ENCODE results near the gene RPL37A. TPM values are rescaled to one million over a fixed set of nuclear protein-coding genes. Genes with fewer than 3 reads are reported as not detected.

RPL37A gene
- total RNA-seq, 2 donors from 2014 or later = 452 to 1,069 TPM

GRCh38 chr2:216539120-216539519 lies 40.5 kb downstream of the RPL37A start:
- no peaks in the 10 kb centered on the region for H3K36me3 ChIP-seq (replicated peaks in 1 of 2; ENCODE audit: insufficient read depth in 1 of 2, low read depth in 2 of 2)
- peaks cover 29% of the 10 kb centered on the region for H3K4me1 ChIP-seq
- no peaks in the 10 kb centered on the region for H3K27me3 ChIP-seq
- DNase-seq = no peak
- ATAC-seq = no peak
- intact Hi-C loops (cut with DNase I) = no loop called here
- no peaks in the 10 kb centered on the region for H3K9me3 ChIP-seq
- no peak overlapping the region for H3K4me3 ChIP-seq
- H3K27ac ChIP-seq = peak overlapping the region; percentile 30 to 77 (median 44)
- WGBS, 2 donors = 93 to 95% methylated on average over 4 of the region's 4 CpGs
- TF ChIP-seq POLR2A (IDR thresholded peaks at IDR 0.05) = no peak
- no peak for TF ChIP-seq CTCF (IDR thresholded peaks at IDR 0.05)

DNA sequence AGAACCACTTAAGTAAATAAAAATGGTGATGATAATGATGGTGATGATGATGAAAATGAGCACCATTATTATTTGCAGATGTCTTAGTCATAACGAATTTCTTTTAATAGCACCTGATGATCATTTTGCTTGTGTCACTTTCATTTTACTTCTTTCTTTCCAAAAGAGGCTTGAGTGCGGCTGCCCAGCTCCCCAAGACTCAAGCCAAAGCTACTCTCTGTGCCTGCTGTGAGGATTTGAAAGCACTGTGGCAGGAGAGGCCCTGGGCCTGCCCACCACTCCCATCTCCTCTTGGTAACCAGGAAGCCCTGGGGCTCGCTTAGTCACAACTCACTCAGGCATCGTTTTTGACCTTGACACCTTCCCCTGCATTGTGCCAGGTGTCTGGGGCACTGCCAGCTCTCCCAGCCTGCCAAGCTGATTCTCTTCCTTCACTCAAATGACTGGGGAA lies 41.2 kb downstream of the RPL37A start:
- intact Hi-C loops (cut with DNase I) = no loop called here
- 13 to 20% methylated on average over 4 of the region's 4 CpGs for WGBS, 2 donors
- ATAC-seq = peak; percentile 87

DNA sequence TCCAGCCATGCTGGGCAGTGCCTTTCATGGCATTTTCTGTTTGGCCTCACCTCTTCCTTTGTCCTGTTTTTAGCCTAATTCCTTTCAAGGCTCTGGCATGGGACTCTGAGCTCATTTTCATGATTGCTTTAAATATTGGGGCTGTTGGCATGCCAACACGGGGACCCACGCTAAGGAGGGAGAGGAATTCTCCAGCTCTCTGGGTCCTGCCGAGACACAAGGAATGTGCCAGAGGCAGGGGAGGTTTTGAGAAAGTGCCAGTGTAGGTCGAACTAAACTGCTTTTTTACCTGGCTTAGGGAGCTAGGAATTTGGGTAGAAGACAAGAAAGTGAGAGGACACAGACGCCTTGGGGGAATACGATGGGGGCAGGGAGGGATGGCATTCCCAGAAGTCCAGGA lies 42.3 kb downstream of the RPL37A start:
- no peaks in the 10 kb centered on the region for H3K27me3 ChIP-seq
- DNase-seq (no peak), ATAC-seq (peak; percentile 26)
- TF ChIP-seq POLR2A (IDR thresholded peaks at IDR 0.05) = no peak
- no peaks in the 10 kb centered on the region for H3K9me3 ChIP-seq
- H3K27ac ChIP-seq = peak overlapping the region in 1 of 4 donors; percentile 41
- WGBS, 2 donors = 60 to 71% methylated on average over 6 of the region's 6 CpGs
- intact Hi-C loops (cut with DNase I) = no loop called here
- H3K36me3 ChIP-seq (replicated peaks in 1 of 2; ENCODE audit: insufficient read depth in 1 of 2, low read depth in 2 of 2) = no peaks in the 10 kb centered on the region
- no peak overlapping the region for H3K4me3 ChIP-seq
- peaks cover 29% of the 10 kb centered on the region for H3K4me1 ChIP-seq

More for the DNA sequence above, 41.2 kb downstream of the RPL37A start:
- Histone ChIP-seq H3K27me3 (no peaks in the 10 kb centered on the region), H3K4me3 (no peak overlapping the region), H3K9me3 (no peaks in the 10 kb centered on the region), H3K4me1 (peaks cover 29% of the 10 kb centered on the region), H3K36me3 (replicated peaks in 1 of 2; ENCODE audit: insufficient read depth in 1 of 2, low read depth in 2 of 2) (no peaks in the 10 kb centered on the region), H3K27ac (peak overlapping the region; percentile 30 to 77 (median 44))
- no peak for TF ChIP-seq CTCF (IDR thresholded peaks at IDR 0.05)
- no peak for TF ChIP-seq POLR2A (IDR thresholded peaks at IDR 0.05)
- peak; percentile 86 to 93 (median 92) for DNase-seq

DNA sequence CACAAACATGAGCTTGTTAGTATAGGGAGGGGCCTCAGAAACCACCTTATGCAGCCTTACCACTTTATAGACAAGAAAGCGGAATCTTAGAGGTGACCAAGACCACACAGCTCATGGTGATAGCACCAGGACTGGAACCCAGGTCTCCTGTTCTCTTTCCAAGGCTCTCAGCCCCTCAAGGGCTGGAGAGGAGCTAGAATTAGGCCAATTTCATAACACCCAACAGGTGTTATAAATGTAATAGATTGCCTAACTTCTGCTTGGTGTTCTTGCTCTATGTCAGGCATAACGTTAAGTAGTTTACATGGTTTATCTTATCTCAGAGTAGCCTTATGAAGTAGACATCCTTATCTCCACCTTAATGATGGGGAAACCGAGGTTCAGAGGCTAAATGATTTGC lies 42.9 kb downstream of the RPL37A start:
- peak overlapping the region in 1 of 4 donors; percentile 8 for H3K27ac ChIP-seq
- 44 to 53% methylated on average over 3 of the region's 3 CpGs for WGBS, 2 donors
- H3K4me1 ChIP-seq = peaks cover 29% of the 10 kb centered on the region
- no peaks in the 10 kb centered on the region for H3K9me3 ChIP-seq
- ATAC-seq (no peak), DNase-seq (no peak)
- no peaks in the 10 kb centered on the region for H3K36me3 ChIP-seq (replicated peaks in 1 of 2; ENCODE audit: insufficient read depth in 1 of 2, low read depth in 2 of 2)
- intact Hi-C loops (cut with DNase I) = no loop called here
- no peak for TF ChIP-seq CTCF (IDR thresholded peaks at IDR 0.05)
- H3K27me3 ChIP-seq = no peaks in the 10 kb centered on the region
- H3K4me3 ChIP-seq = no peak overlapping the region

DNA sequence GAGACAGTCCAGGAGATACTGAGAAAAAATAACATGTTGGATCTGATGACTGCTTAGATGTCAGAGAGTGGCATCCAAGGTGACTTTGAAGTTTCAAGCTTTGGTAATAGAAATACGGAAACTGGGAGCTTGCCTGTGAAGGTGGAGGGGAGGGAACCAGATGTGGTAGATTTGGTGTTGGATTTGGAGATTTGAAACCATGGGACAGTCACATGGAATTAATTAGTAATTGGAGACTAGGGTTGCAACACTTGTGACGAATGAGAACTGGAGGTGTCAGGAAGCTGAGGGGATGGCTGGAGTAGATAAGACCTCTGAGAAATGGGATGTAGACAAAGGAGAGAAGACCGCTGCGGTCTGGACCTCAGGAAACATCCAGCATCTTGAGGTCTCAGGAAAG lies 46.7 kb downstream of the RPL37A start:
- Histone ChIP-seq H3K9me3 (no peaks in the 10 kb centered on the region), H3K27me3 (no peaks in the 10 kb centered on the region), H3K4me1 (peaks cover 10% of the 10 kb centered on the region), H3K36me3 (replicated peaks in 1 of 2; ENCODE audit: insufficient read depth in 1 of 2, low read depth in 2 of 2) (no peaks in the 10 kb centered on the region), H3K4me3 (no peak overlapping the region), H3K27ac (no peak overlapping the region)
- no peak for TF ChIP-seq CTCF (IDR thresholded peaks at IDR 0.05)
- TF ChIP-seq POLR2A (IDR thresholded peaks at IDR 0.05) = no peak
- intact Hi-C loops (cut with DNase I) = no loop called here
- WGBS, 2 donors = 67 to 86% methylated on average over 4 of the region's 4 CpGs
- DNase-seq (no peak), ATAC-seq (no peak)
